Psoas muscle (tissue), 8 donors: ENCODE results near the gene CERS1. TPM values are rescaled to one million over a fixed set of nuclear protein-coding genes. Genes with fewer than 3 reads are reported as not detected.
"Not testable (repeated sequence)": the region's sequence is repeated elsewhere in the genome, so short reads cannot be mapped to it uniquely, and the experiment has no call there.

Source experiments
- ATAC-seq, 4 donors: fragments of 200-7000 bp; cut with Tn5 transposase; one replicate each; pipeline ENCODE4 v1.9.1; 2020; ENCODE audit warnings: moderate library complexity in 3 of 4, mild to moderate bottlenecking in 2 of 4
- DNase-seq, 2 donors: peaks; one replicate each; pipeline ENCODE4 v3.0.0-alpha.2; 2020
- H3K27ac ChIP-seq: fragments of 200-600 bp; one replicate; pipeline ENCODE4 v1.8.0; 2022
- H3K27me3 ChIP-seq, 3 donors: fragments of 200-600 bp in 1 of 3; one replicate each; pipeline versions ENCODE4 v1.6.1 to v1.8.0; 2013 to 2022; ENCODE audit warnings: low read length in 2 of 3, mild to moderate bottlenecking in 2 of 3, moderate library complexity in 1 of 3; ENCODE audit not compliant: insufficient read depth in 3 of 3
- H3K36me3 ChIP-seq, 2 donors: fragments of 200-600 bp in 1 of 2; one replicate each; pipeline versions ENCODE4 v1.6.1 to v1.8.0; 2013 to 2022; ENCODE audit warnings: low read depth in 1 of 2, mild to moderate bottlenecking in 1 of 2, moderate library complexity in 1 of 2; ENCODE audit not compliant: insufficient read depth in 1 of 2
- H3K4me1 ChIP-seq: fragments of 200-600 bp; one replicate; pipeline ENCODE4 v1.8.0; 2022
- H3K4me3 ChIP-seq: fragments of 200-600 bp; one replicate; pipeline ENCODE4 v1.8.0; 2022; ENCODE audit warnings: mild to moderate bottlenecking
- H3K9me3 ChIP-seq: fragments of 200-600 bp; one replicate; pipeline ENCODE4 v1.8.0; 2022
- WGBS, 3 donors: extraction: QIAGEN DNeasy Blood & Tissue Kit; methylation state at CpG; one replicate each; pipeline versions ENCODE4 v1.1.6 to v1.1.7; 2013; 5-methylcytosine and 5-hydroxymethylcytosine counted together
- intact Hi-C, 2 donors: fragments of 100-400 bp; cut with DNase I; formaldehyde crosslinking; loops; one replicate each; pipeline versions ENCODE4 v1.11.0 to v1.14.2; 2022
- polyA plus RNA-seq, 3 donors: library from polyadenylated mRNA; stranded (reverse); fragments of 200-250 nt; gene quantifications; one replicate each; pipeline ENCODE4 v1.2.3, GENCODE V29; 2013
- total RNA-seq, 4 donors: library from RNA; stranded (reverse); fragmentation: NEBNext Ultra II Directional in 2 of 4; extraction: Animal tissue kit (Norgen Biotek cat#: 25700) in 2 of 4; gene quantifications; one replicate each; pipeline versions ENCODE4 v1.2.1 to v1.2.4, GENCODE V29; 2021 to 2023
- TF ChIP-seq, protein P1 (sequence below): fragments of 200-600 bp; IDR thresholded peaks from one replicate; pipeline ENCODE4 v1.8.0; 2022; ENCODE audit warnings: antibody characterized with exemption
- donor health status: healthy with polysubstance abuse.
- donor health status: DM: no; HTN: no; CAD: no; lungs with moderate emphysema.
- donor health status: Bipolar disorder and iron deficiency.
- donor health status: healthy.
- donor health status: DM: yes; HTN: yes; CAD: no.
- donor health status: DM: no; HTN: no; CAD: no.
- donor health status: DM: no; HTN: no; CAD: no.
- donor health status: DM: yes; HTN: yes; CAD: no.

CERS1 gene
- total and polyA plus RNA-seq, 7 donors = 2.1 to 6.4 (median 4.5) TPM

DNA sequence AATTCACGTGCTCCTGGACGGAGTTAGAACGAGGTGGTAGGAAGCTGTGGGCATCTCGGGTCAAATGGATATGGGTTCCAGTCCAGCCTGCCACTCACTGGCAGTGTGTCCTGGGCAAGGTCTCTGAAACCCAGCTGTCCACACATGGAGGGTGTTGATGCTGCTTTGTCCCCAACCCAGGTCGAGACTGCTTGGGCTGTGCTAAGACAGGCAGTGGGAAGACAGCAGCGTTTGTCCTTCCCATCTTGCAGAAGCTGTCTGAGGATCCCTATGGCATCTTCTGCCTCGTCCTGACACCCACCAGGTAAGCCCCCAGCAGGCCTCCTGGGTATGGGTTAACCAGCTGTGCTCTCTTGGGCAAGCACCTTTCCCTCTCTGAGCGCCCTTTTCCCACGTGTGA is 24.4 kb upstream of the CERS1 start:
- TF ChIP-seq, protein P1, sequence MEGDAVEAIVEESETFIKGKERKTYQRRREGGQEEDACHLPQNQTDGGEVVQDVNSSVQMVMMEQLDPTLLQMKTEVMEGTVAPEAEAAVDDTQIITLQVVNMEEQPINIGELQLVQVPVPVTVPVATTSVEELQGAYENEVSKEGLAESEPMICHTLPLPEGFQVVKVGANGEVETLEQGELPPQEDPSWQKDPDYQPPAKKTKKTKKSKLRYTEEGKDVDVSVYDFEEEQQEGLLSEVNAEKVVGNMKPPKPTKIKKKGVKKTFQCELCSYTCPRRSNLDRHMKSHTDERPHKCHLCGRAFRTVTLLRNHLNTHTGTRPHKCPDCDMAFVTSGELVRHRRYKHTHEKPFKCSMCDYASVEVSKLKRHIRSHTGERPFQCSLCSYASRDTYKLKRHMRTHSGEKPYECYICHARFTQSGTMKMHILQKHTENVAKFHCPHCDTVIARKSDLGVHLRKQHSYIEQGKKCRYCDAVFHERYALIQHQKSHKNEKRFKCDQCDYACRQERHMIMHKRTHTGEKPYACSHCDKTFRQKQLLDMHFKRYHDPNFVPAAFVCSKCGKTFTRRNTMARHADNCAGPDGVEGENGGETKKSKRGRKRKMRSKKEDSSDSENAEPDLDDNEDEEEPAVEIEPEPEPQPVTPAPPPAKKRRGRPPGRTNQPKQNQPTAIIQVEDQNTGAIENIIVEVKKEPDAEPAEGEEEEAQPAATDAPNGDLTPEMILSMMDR = no peak
- ATAC-seq = no peak
- Histone ChIP-seq H3K27ac (peak overlapping the region; percentile 94), H3K27me3 (no peaks in the 10 kb centered on the region), H3K36me3 (peaks cover 5 to 50% of the 10 kb centered on the region in 2 donors), H3K4me1 (peaks cover 20% of the 10 kb centered on the region), H3K4me3 (peak overlapping the region; percentile 81), H3K9me3 (no peaks in the 10 kb centered on the region)
- no peak for DNase-seq
- 56 to 58% (median 58%) methylated on average over 9 of the region's 9 CpGs for WGBS, 3 donors
- intact Hi-C loops = no loop called here

DNA sequence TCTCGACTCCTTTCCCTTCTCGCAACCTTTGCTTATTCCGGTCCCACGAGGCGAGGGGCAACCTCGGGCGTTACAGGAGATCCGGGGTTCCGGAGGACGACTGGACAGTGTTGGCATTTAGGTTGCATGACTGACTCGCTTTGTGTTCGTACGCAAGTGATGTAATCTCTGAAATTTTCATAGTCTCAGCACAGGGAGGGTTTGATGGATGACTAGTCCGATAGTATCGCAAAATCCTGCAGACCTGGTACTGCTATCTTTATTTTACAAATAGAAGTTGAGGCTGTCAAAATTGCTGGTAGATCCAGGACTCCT is 23.9 kb upstream of the CERS1 start:
- intact Hi-C loops = loop anchor here in 1 of 2 donors (1.0 kb wide), 1 partner anchor 20 kb away; no protein-coding TSS in a partner anchor
- Histone ChIP-seq H3K4me3 (peak overlapping the region; percentile 81), H3K27me3 (no peaks in the 10 kb centered on the region), H3K36me3 (peaks cover 4 to 45% of the 10 kb centered on the region in 2 donors), H3K9me3 (no peaks in the 10 kb centered on the region), H3K4me1 (peaks cover 20% of the 10 kb centered on the region), H3K27ac (peak overlapping the region; percentile 94)
- DNase-seq (no peak), ATAC-seq (no peak)
- 0 to 1% (median 1%) methylated on average over 15 of the region's 15 CpGs for WGBS, 3 donors
- TF ChIP-seq, protein P1 = no peak

DNA sequence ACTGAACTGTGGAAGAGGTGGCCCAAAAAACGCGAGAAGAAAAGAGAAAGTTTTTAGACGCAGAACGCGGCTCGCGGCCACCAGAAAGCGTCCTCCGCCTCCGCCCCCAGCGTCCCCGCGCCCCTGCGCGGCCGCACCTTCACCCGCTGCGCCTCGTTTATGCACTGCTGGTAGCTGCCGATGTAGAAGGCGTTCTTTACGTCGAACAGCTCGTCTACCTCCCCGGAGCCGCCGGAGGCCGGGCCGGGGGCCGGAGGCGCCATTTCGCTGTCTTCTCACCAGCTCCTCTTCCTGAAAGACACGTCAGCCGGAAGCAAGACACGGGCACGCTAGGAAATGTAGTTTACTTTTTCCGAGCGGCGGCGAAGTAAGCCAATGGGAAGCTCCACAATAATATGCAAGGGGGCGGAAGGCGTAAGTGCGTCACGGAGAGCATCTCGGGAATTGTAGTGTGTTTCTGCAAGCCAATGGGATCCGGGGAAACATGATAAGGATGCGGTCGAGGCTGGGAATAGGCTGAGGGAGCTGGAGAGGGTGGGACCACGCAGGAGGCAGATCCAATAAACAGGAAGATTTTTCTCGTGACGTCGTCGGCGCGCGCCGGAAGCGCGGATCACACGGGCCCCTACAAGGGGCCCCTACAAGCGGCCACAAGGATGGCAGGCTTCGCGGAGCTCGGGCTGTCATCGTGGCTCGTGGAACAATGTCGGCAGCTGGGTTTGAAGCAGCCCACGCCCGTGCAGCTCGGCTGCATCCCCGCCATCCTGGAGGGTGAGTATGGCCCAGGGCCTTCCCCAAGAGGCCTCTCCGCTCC is 23.3 kb upstream of the CERS1 start, which contains the start of the genes COPE and DDX49:
Gene COPE, minus strand, starts transcription at position 302 of the 814 bp plus-strand sequence. Its CDS starts 39 bp downstream, at position 263.
Gene DDX49, plus strand, starts transcription at position 630 of the 814 bp plus-strand sequence. Its CDS starts 27 bp downstream, at position 657.
- peak; percentile 97 to 98 (median 98) for ATAC-seq
- Histone ChIP-seq H3K27me3 (no peaks in the 10 kb centered on the region), H3K36me3 (peaks cover 0 to 39% of the 10 kb centered on the region in 2 donors), H3K9me3 (no peaks in the 10 kb centered on the region), H3K27ac (peak within 1 kb of the TSS; percentile 94), H3K4me1 (peaks cover 20% of the 10 kb centered on the region), H3K4me3 (peak within 1 kb of the TSS; percentile 81)
- TF ChIP-seq, protein P1 = no peak
- DNase-seq = peak; percentile 98
- 0 to 1% (median 0%) methylated on average over 66 to 72 of the region's 72 CpGs for WGBS, 3 donors
- intact Hi-C loops = loop anchor here in 1 of 2 donors (1.0 kb wide), 1 partner anchor 21 kb away; no protein-coding TSS in a partner anchor

DNA sequence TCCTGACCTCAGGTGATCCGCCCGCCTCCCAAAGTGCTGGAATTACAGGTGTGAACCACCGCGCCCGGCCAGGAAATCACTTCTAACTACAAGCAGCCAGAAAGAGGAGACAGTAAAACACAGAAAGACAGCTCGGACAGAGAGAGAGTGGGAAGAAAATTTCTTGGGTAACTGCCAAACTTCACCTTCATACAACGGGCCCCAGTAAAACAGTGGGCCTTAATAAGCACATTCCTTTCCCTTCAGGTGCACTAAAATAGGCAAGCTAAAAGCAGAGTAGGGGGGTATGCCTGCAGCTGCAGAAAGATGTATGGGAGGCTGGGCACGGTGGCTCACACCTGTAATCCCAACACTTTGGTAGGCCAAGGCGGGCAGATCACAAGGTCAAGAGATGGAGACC is 21.6 kb upstream of the CERS1 start:
- 81 to 86% (median 86%) methylated on average over 9 of the region's 9 CpGs for WGBS, 3 donors
- peak overlapping the region; percentile 81 for H3K4me3 ChIP-seq
- peaks cover 0 to 24% of the 10 kb centered on the region in 2 donors for H3K36me3 ChIP-seq
- ATAC-seq, intact Hi-C loops, H3K27me3 ChIP-seq, DNase-seq, H3K27ac ChIP-seq, H3K9me3 ChIP-seq: not testable (repeated sequence)
- H3K4me1 ChIP-seq = peaks cover 20% of the 10 kb centered on the region

DNA sequence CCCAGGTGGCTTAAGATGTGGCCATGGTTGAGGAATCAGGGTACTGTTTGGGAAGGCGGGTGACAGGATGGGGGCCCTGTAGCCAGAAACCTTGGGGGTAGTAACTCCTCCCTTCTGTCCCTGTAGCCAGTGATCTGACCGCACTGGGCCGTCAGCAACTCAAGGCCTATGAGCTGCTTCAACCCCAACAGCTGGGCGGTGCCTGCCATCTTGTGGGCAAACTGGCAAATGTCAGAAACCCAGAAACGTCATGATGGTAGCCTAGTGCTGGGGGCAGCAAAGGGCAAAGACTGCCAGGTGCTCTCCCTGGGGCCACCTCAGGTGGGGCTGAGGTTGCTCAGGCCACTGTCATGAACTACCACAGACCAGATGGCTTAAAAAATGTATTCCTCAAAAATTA is 19.7 kb upstream of the CERS1 start:
- TF ChIP-seq, protein P1 = peak; percentile 48
- intact Hi-C loops = no loop called here
- no peak overlapping the region for H3K27ac ChIP-seq
- H3K4me3 ChIP-seq = no peak overlapping the region
- peaks cover 0 to 22% of the 10 kb centered on the region in 2 donors for H3K36me3 ChIP-seq
- H3K4me1 ChIP-seq = peaks cover 16% of the 10 kb centered on the region
- DNase-seq = peak; percentile 49 to 71
- WGBS, 3 donors = 41 to 51% (median 41%) methylated on average over 5 of the region's 5 CpGs
- H3K9me3 ChIP-seq = no peaks in the 10 kb centered on the region
- H3K27me3 ChIP-seq = no peaks in the 10 kb centered on the region
- ATAC-seq = peak in 2 of 4 donors; percentile 9 to 10
